Measurements from ENCODE around the gene GPHN. TPM values are rescaled to one million over a fixed set of nuclear protein-coding genes. Genes with fewer than 3 reads are reported as not detected.

GPHN gene
- total and polyA plus RNA-seq, 7 donors = 8.1 to 39.7 (median 22.3) TPM

- H3K27ac ChIP-seq = no peak overlapping the region
- ATAC-seq = no peak
- H3K9me3 ChIP-seq = peaks cover 5% of the 10 kb centered on the region
- no peaks in the 10 kb centered on the region for H3K4me1 ChIP-seq
- intact Hi-C loops (cut with DNase I) = no loop called here
- no peak overlapping the region for H3K4me3 ChIP-seq
- 97 to 100% (median 98%) methylated on average over 3 of the region's 3 CpGs for WGBS, 3 donors
- H3K27me3 ChIP-seq (ENCODE audit: insufficient read depth in 3 of 3, low read length in 2 of 3) = no peaks in the 10 kb centered on the region
- TF ChIP-seq CTCF (IDR thresholded peaks at IDR 0.05) = no peak
- no peak for DNase-seq
- no peaks in the 10 kb centered on the region for H3K36me3 ChIP-seq (ENCODE audit: insufficient read depth in 1 of 2, low read depth in 1 of 2)
Measured at GRCh38 chr14:67031920-67032774, 524.2 kb downstream of the GPHN start.

- no peak for TF ChIP-seq CTCF (IDR thresholded peaks at IDR 0.05)
- DNase-seq (no peak), ATAC-seq (no peak)
- Histone ChIP-seq H3K4me1 (no peaks in the 10 kb centered on the region), H3K27me3 (ENCODE audit: insufficient read depth in 3 of 3, low read length in 2 of 3) (no peaks in the 10 kb centered on the region), H3K4me3 (no peak overlapping the region), H3K9me3 (peaks cover 8% of the 10 kb centered on the region), H3K36me3 (ENCODE audit: insufficient read depth in 1 of 2, low read depth in 1 of 2) (no peaks in the 10 kb centered on the region), H3K27ac (no peak overlapping the region)
- intact Hi-C loops (cut with DNase I) = no loop called here
Measured at GRCh38 chr14:67045440-67045839, 537.5 kb downstream of the GPHN start.

GRCh38 chr14:67050896-67051295, 542.9 kb downstream of the GPHN start:
- Histone ChIP-seq H3K27ac (no peak overlapping the region), H3K4me1 (no peaks in the 10 kb centered on the region), H3K9me3 (no peaks in the 10 kb centered on the region), H3K4me3 (no peak overlapping the region), H3K36me3 (ENCODE audit: insufficient read depth in 1 of 2, low read depth in 1 of 2) (no peaks in the 10 kb centered on the region), H3K27me3 (ENCODE audit: insufficient read depth in 3 of 3, low read length in 2 of 3) (no peaks in the 10 kb centered on the region)
- WGBS, 3 donors = 91 to 94% (median 91%) methylated on average over 5 of the region's 5 CpGs
- no peak for DNase-seq
- no peak for TF ChIP-seq CTCF (IDR thresholded peaks at IDR 0.05)
- intact Hi-C loops (cut with DNase I) = no loop called here
- no peak for ATAC-seq

GRCh38 chr14:67056684-67057083, 548.7 kb downstream of the GPHN start:
- DNase-seq = peak in 1 of 2 donors; percentile 40
- no peak for ATAC-seq
- no peaks in the 10 kb centered on the region for H3K27me3 ChIP-seq (ENCODE audit: insufficient read depth in 3 of 3, low read length in 2 of 3)
- intact Hi-C loops (cut with DNase I) = no loop called here
- no peaks in the 10 kb centered on the region for H3K9me3 ChIP-seq
- no peak overlapping the region for H3K4me3 ChIP-seq
- 95 to 99% (median 97%) methylated on average over 21 of the region's 21 CpGs for WGBS, 3 donors
- H3K36me3 ChIP-seq (ENCODE audit: insufficient read depth in 1 of 2, low read depth in 1 of 2) = peaks cover 0 to 15% of the 10 kb centered on the region in 2 donors
- H3K27ac ChIP-seq = no peak overlapping the region
- no peaks in the 10 kb centered on the region for H3K4me1 ChIP-seq
- no peak for TF ChIP-seq CTCF (IDR thresholded peaks at IDR 0.05)

GRCh38 chr14:67059596-67059995, 551.6 kb downstream of the GPHN start:
- ATAC-seq (no peak), DNase-seq (no peak)
- H3K27ac ChIP-seq = no peak overlapping the region
- TF ChIP-seq CTCF (IDR thresholded peaks at IDR 0.05) = no peak
- 48 to 66% (median 49%) methylated on average over 3 of the region's 3 CpGs for WGBS, 3 donors
- no peaks in the 10 kb centered on the region for H3K4me1 ChIP-seq
- peaks cover 0 to 15% of the 10 kb centered on the region in 2 donors for H3K36me3 ChIP-seq (ENCODE audit: insufficient read depth in 1 of 2, low read depth in 1 of 2)
- intact Hi-C loops (cut with DNase I) = no loop called here
- no peaks in the 10 kb centered on the region for H3K27me3 ChIP-seq (ENCODE audit: insufficient read depth in 3 of 3, low read length in 2 of 3)
- no peak overlapping the region for H3K4me3 ChIP-seq
- peaks cover 9% of the 10 kb centered on the region for H3K9me3 ChIP-seq
